H1 (cell line): ENCODE data around the gene TGFBR1. TPM values are rescaled to one million over a fixed set of nuclear protein-coding genes. Genes with fewer than 3 reads are reported as not detected.

ENCODE experiments used
- CTCF ChIA-PET: fragments of 300-600 bp; sonication (Branson Sonifier 250); formaldehyde crosslinking; loops from one replicate; lab custom pipeline; 2021; ENCODE audit not compliant: partially characterized antibody; lab: Charles Lee
- POLR2A ChIA-PET: fragments of 300-600 bp; sonication (Branson Sonifier 250); formaldehyde crosslinking; loops from one replicate; lab custom pipeline; 2021; ENCODE audit warnings: inconsistent platforms; ENCODE audit not compliant: partially characterized antibody; lab: Charles Lee
- DNase-seq, 2 experiments: peaks; one replicate each; pipeline versions ENCODE4 v3.0.0 to v3.0.0-alpha.2; 2010 to 2022; ENCODE audit warnings: low spot score in 2 of 2, low read depth in 1 of 2, mixed read lengths in 1 of 2
- FAIRE-seq: peaks from 2 replicates; lab custom pipeline; 2011; peaks lifted over from hg19 to GRCh38; lab: Jason Lieb, UNC
- H2AFZ ChIP-seq: 2 replicates; pipeline ENCODE4 v1.8.1; 2012; ENCODE audit warnings: low read length, inconsistent platforms
- H2AK5ac ChIP-seq: 2 replicates; pipeline ENCODE4 v1.6.1; 2013; ENCODE audit warnings: low read depth, low read length
- H2BK120ac ChIP-seq: replicated peaks from 2 replicates; pipeline ENCODE3; 2013; ENCODE audit warnings: low read depth, low read length, inconsistent platforms
- H2BK12ac ChIP-seq: 2 replicates; pipeline ENCODE4 v1.6.1; 2013; ENCODE audit warnings: low read depth, low read length
- H2BK15ac ChIP-seq: 2 replicates; pipeline ENCODE4 v1.6.1; 2013; ENCODE audit warnings: low read length
- H2BK20ac ChIP-seq: 2 replicates; pipeline ENCODE4 v1.6.1; 2013; ENCODE audit warnings: low read length
- H2BK5ac ChIP-seq: 2 replicates; pipeline ENCODE4 v1.6.1; 2013; ENCODE audit warnings: low read depth, low read length
- H3K14ac ChIP-seq: 2 replicates; pipeline ENCODE4 v1.6.1; 2013; ENCODE audit warnings: inconsistent platforms; ENCODE audit not compliant: insufficient read length
- H3K18ac ChIP-seq: 2 replicates; pipeline ENCODE4 v1.6.1; 2013; ENCODE audit warnings: low read length; ENCODE audit errors: extremely low read depth
- H3K23ac ChIP-seq: 2 replicates; pipeline ENCODE4 v1.6.1; 2013; ENCODE audit warnings: inconsistent platforms; ENCODE audit not compliant: insufficient read length
- H3K23me2 ChIP-seq: 2 replicates; pipeline ENCODE4 v1.6.1; 2013; ENCODE audit warnings: low read depth, low read length
- H3K27ac ChIP-seq: 2 replicates; pipeline ENCODE4 v1.6.1; 2011; ENCODE audit warnings: low read depth, low read length, inconsistent platforms
- H3K27me3 ChIP-seq, 4 experiments: replicated peaks in 1 of 4; 1 replicate in 1 of 4; 2 replicates in 3 of 4; pipeline versions ENCODE4 v1.6.1 to v1.8.1; 2011 to 2013; ENCODE audit warnings: low read length in 3 of 4, mild to moderate bottlenecking in 3 of 4, inconsistent platforms in 2 of 4, mixed read lengths in 2 of 4, moderate library complexity in 1 of 4; ENCODE audit not compliant: control insufficient read depth in 3 of 4, insufficient read depth in 3 of 4; ENCODE audit errors: extremely low read depth in 1 of 4
- H3K36me3 ChIP-seq, 4 experiments: 2 replicates each; pipeline versions ENCODE4 v1.6.1 to v1.8.1; 2011 to 2013; ENCODE audit warnings: mild to moderate bottlenecking in 4 of 4, low read length in 3 of 4, moderate library complexity in 2 of 4, control low read depth in 1 of 4, inconsistent platforms in 1 of 4; ENCODE audit not compliant: insufficient read depth in 4 of 4, control insufficient read depth in 2 of 4
- H3K4ac ChIP-seq: replicated peaks from 2 replicates; pipeline ENCODE3; 2013; ENCODE audit warnings: low read length, low read depth, mixed read lengths, inconsistent platforms; ENCODE audit not compliant: insufficient read length
- H3K4me1 ChIP-seq, 4 experiments: replicated peaks in 1 of 4; 1 replicate in 1 of 4; 2 replicates in 3 of 4; pipeline versions ENCODE4 v1.6.1 to v1.8.1; 2011 to 2013; ENCODE audit warnings: low read length in 3 of 4, inconsistent platforms in 2 of 4, mixed read lengths in 1 of 4; ENCODE audit not compliant: insufficient read depth in 4 of 4, control insufficient read depth in 3 of 4
- H3K4me2 ChIP-seq, 2 experiments: 2 replicates each; pipeline versions ENCODE4 v1.6.1 to v1.8.1; 2011 to 2013; ENCODE audit warnings: low read depth in 2 of 2, low read length in 2 of 2, control low read depth in 1 of 2, inconsistent platforms in 1 of 2, mild to moderate bottlenecking in 1 of 2; ENCODE audit not compliant: insufficient read depth in 1 of 2
- H3K4me3 ChIP-seq, 4 experiments: fragments of 200-600, 300-600 bp in 1 of 4; sonication (generic), shearing (Covaris generic), sonication (Bioruptor Twin) in 1 of 4; 2 replicates each; pipeline versions ENCODE4 v1.5.1 to v1.8.1; 2011 to 2016; ENCODE audit warnings: low read length in 4 of 4, low read depth in 3 of 4, control low read depth in 2 of 4, inconsistent platforms in 2 of 4, mild to moderate bottlenecking in 2 of 4, mixed read lengths in 1 of 4, moderate library complexity in 1 of 4; ENCODE audit not compliant: insufficient read depth in 2 of 4; ENCODE audit errors: extremely low read depth in 1 of 4
- H3K56ac ChIP-seq: replicated peaks from 2 replicates; pipeline ENCODE3; 2013; ENCODE audit warnings: low read depth, mild to moderate bottlenecking, mixed read lengths, low read length, inconsistent platforms; ENCODE audit not compliant: insufficient read length
- H3K79me1 ChIP-seq: 2 replicates; pipeline ENCODE4 v1.6.1; 2013; ENCODE audit warnings: low read depth, low read length, control low read depth
- H3K79me2 ChIP-seq, 2 experiments: 2 replicates each; pipeline versions ENCODE4 v1.6.1 to v1.8.1; 2012 to 2013; ENCODE audit warnings: low read length in 2 of 2, mild to moderate bottlenecking in 2 of 2, inconsistent platforms in 1 of 2; ENCODE audit not compliant: insufficient read depth in 2 of 2, control insufficient read depth in 1 of 2
- H3K9ac ChIP-seq, 4 experiments: replicated peaks in 1 of 4; 1 replicate in 1 of 4; 2 replicates in 3 of 4; pipeline versions ENCODE4 v1.6.1 to v1.8.1; 2011 to 2013; ENCODE audit warnings: low read depth in 3 of 4, low read length in 3 of 4, control low read depth in 2 of 4, mild to moderate bottlenecking in 2 of 4, moderate library complexity in 2 of 4, inconsistent platforms in 1 of 4; ENCODE audit errors: extremely low read depth in 1 of 4
- H3K9me3 ChIP-seq, 2 experiments: 2 replicates each; pipeline versions ENCODE4 v1.6.1 to v1.8.1; 2012 to 2013; ENCODE audit warnings: mild to moderate bottlenecking in 2 of 2, moderate library complexity in 2 of 2, control low read depth in 1 of 2, inconsistent platforms in 1 of 2, low read depth in 1 of 2, low read length in 1 of 2, mixed read lengths in 1 of 2; ENCODE audit not compliant: insufficient read depth in 2 of 2
- H4K20me1 ChIP-seq, 2 experiments: replicated peaks in 1 of 2; 2 replicates each; pipeline versions ENCODE3 to v1.8.1; 2011 to 2013; ENCODE audit warnings: inconsistent platforms in 2 of 2, low read length in 2 of 2, mild to moderate bottlenecking in 1 of 2; ENCODE audit not compliant: insufficient read depth in 2 of 2, control insufficient read depth in 1 of 2
- H4K5ac ChIP-seq: 2 replicates; pipeline ENCODE4 v1.6.1; 2013; ENCODE audit warnings: low read length, low read depth, mixed read lengths, inconsistent platforms; ENCODE audit not compliant: insufficient read length
- H4K8ac ChIP-seq: 2 replicates; pipeline ENCODE4 v1.8.0; 2013; ENCODE audit warnings: mild to moderate bottlenecking, moderate library complexity, low read length, inconsistent platforms; ENCODE audit not compliant: insufficient read depth; ENCODE audit errors: extremely low read depth
- H4K91ac ChIP-seq: replicated peaks from 2 replicates; pipeline ENCODE3; 2013; ENCODE audit warnings: low read length, mixed read lengths, inconsistent platforms; ENCODE audit not compliant: insufficient read length
- ASH2L ChIP-seq: fragments of 200-600, 300-600 bp; sonication (generic); IDR thresholded peaks from one replicate; pipeline ENCODE4 v1.7.1; 2017; ENCODE audit warnings: low read length
- CHD1 ChIP-seq: IDR thresholded peaks from 2 replicates; pipeline ENCODE4 v1.6.1; 2012; ENCODE audit warnings: low read depth, low read length, improper control_type of control experiment
- GTF2F1 ChIP-seq: IDR thresholded peaks from 2 replicates; pipeline ENCODE4 v1.6.1; 2012; ENCODE audit warnings: low read depth, low read length, improper control_type of control experiment, borderline replicate concordance
- HDAC6 ChIP-seq: IDR thresholded peaks from one replicate; pipeline ENCODE4 v1.7.1; 2012; ENCODE audit warnings: low read depth, mild to moderate bottlenecking, inconsistent platforms, low read length, moderate library complexity
- MAFK ChIP-seq: IDR thresholded peaks from 2 replicates; pipeline ENCODE4 v1.6.1; 2012; ENCODE audit warnings: low read depth, mild to moderate bottlenecking, improper control_type of control experiment, low read length
- NANOG ChIP-seq: IDR thresholded peaks from 2 replicates; pipeline ENCODE4 v1.6.1; 2011; ENCODE audit warnings: low read length, low read depth, mild to moderate bottlenecking, inconsistent platforms; ENCODE audit not compliant: insufficient read depth, poor library complexity, severe bottlenecking
- NRF1 ChIP-seq: IDR thresholded peaks from 2 replicates; pipeline ENCODE4 v1.6.1; 2011; ENCODE audit warnings: mild to moderate bottlenecking, low read depth, low read length, improper control_type of control experiment
- SP1 ChIP-seq: IDR thresholded peaks from 2 replicates; pipeline ENCODE4 v1.6.1; 2011; ENCODE audit warnings: low read depth, low read length
- SUZ12 ChIP-seq: fragments of 200-600 bp; sonication (generic); IDR thresholded peaks from 2 replicates; pipeline ENCODE4 v1.6.1; 2012; ENCODE audit warnings: mild to moderate bottlenecking, inconsistent platforms, low read length, moderate library complexity, mixed read lengths
- TEAD4 ChIP-seq: IDR thresholded peaks from 2 replicates; pipeline ENCODE4 v1.6.1; 2012; ENCODE audit warnings: low read depth, low read length, inconsistent platforms, mixed read lengths
- ZNF274 ChIP-seq: IDR thresholded peaks from 2 replicates; pipeline ENCODE4 v1.7.0; 2012; ENCODE audit warnings: low read length, borderline replicate concordance; ENCODE audit errors: extremely low read depth
- WGBS, 2 experiments: shearing (Covaris generic) in 1 of 2; methylation state at CpG; one replicate each; pipeline versions ENCODE4 v1.1.6 to v1.1.7; 2013 to 2015; ENCODE audit warnings: low lambda C conversion rate in 2 of 2, mixed read lengths in 2 of 2, inconsistent platforms in 1 of 2, low coverage in 1 of 2, missing lambda C conversion rate in 1 of 2; ENCODE audit not compliant: insufficient replicate concordance in 2 of 2, insufficient coverage in 1 of 2, insufficient read length in 1 of 2; ENCODE audit errors: extremely low coverage in 1 of 2, missing lambda C conversion rate in 1 of 2; 5-methylcytosine and 5-hydroxymethylcytosine counted together
- polyA plus RNA-seq, 7 experiments: library from polyadenylated mRNA; depleted of rRNA in 3 of 7; stranded (reverse) in 5 of 7; unstranded in 2 of 7; fragments of >200 nt in 5 of 7; fragments of 200-250 nt in 2 of 7; gene quantifications; 1 replicate in 5 of 7; 2 replicates in 1 of 7; 4 replicates in 1 of 7; pipeline versions ENCODE4 v1.2.1 to v1.2.3, GENCODE V29; 2011 to 2013; ENCODE audit warnings: missing spikeins in 2 of 7, mixed read lengths in 2 of 7
- total RNA-seq: library from RNA; stranded (reverse); fragmentation: NEBNext Ultra II Directional; extraction: Animal tissue kit (Norgen Biotek cat#: 25700); gene quantifications from 2 replicates; pipeline ENCODE4 v1.2.1, GENCODE V29; 2021
- TF ChIP-seq, protein P1 (sequence below), 3 experiments: IDR thresholded peaks; 1 replicate in 2 of 3; 2 replicates in 1 of 3; pipeline versions ENCODE4 v1.5.1 to v1.6.1; 2011; ENCODE audit warnings: low read length in 3 of 3, mild to moderate bottlenecking in 3 of 3, inconsistent platforms in 2 of 3, low read depth in 1 of 3, moderate library complexity in 1 of 3; ENCODE audit not compliant: insufficient read depth in 1 of 3; ENCODE audit errors: control extremely low read depth in 1 of 3

Gene TGFBR1
- total and polyA plus RNA-seq, 2 of the 8 experiments (the other 6 are each of a cell fraction or from before 2014, with no cell fraction given): 16.8 to 52.4 TPM

DNA sequence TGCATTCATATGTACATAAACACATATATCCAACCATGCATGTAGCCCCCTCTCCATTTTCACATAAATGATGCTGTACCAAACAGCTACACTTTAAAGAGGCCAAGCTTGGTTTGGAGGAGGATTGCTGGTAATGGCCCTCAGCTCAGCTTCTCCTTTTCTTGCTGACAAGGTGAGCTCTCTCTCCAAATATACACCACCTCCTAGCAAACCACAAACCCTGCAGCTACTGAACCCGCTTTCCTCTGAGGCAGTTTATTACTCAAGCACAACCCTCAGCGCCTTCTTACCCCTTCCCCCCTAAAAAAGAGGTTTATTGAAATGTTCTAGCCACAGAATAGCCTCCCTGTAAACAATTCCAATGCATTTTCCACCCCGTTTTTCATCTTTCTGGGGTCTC lies 62.8 kb downstream of the TGFBR1 start:
- H2BK15ac ChIP-seq: no peak overlapping the region
- H3K79me1 ChIP-seq: no peaks in the 10 kb centered on the region

More for the DNA sequence above, 62.8 kb downstream of the TGFBR1 start:
- 81% methylated on average over 3 of the region's 3 CpGs; no CpG with 5 or more reads in 1 of the 2 experiments for WGBS, 2 experiments
- Histone ChIP-seq H3K23me2 (peaks cover 4% of the 10 kb centered on the region; the same call in 1 of the 2 replicates), H4K8ac (no peak overlapping the region), H3K9ac (no peak overlapping the region), H3K27me3 (no peaks in the 10 kb centered on the region; a peak in 1 of 7 replicates), H3K36me3 (no peaks in the 10 kb centered on the region; a peak in 1 of 8 replicates), H3K4me1 (peaks cover 9 to 27% (median 15%) of the 10 kb centered on the region in 4 experiments), H2BK120ac (no peak overlapping the region), H3K4me3 (no peak overlapping the region), H3K56ac (no peak overlapping the region), H3K18ac (no peak overlapping the region), H3K27ac (no peak overlapping the region), H4K5ac (no peak overlapping the region), H3K9me3 (no peaks in the 10 kb centered on the region), H3K4me2 (no peak overlapping the region), H2BK20ac (no peak overlapping the region), H2BK12ac (no peak overlapping the region), H3K79me2 (no peaks in the 10 kb centered on the region), H3K23ac (no peak overlapping the region), H2AFZ (no peak overlapping the region), H2AK5ac (no peak overlapping the region), H3K4ac (no peak overlapping the region), H2BK5ac (no peak overlapping the region), H3K14ac (no peak overlapping the region), H4K91ac (no peak overlapping the region), H4K20me1 (no peaks in the 10 kb centered on the region)
- FAIRE-seq (no peak), DNase-seq (no peak)
- ChIA-PET CTCF (interaction anchor here (0.6 to 1.7 kb wide), 9 partner anchors 9 to 98 kb away, joined by 3 to 6 read pairs (median 3); no protein-coding TSS in a partner anchor), POLR2A (interaction anchor here (1.3 to 2.0 kb wide), 2 partner anchors 9 to 17 kb away, joined by 5 read pairs; no protein-coding TSS in a partner anchor)
- TF ChIP-seq ZNF274 (no peak), CHD1 (no peak), GTF2F1 (no peak), NRF1 (no peak), MAFK (no peak), NANOG (no peak), HDAC6 (no peak), SUZ12 (no peak), ASH2L (no peak), SP1 (no peak), TEAD4 (no peak)
- TF ChIP-seq, protein P1, sequence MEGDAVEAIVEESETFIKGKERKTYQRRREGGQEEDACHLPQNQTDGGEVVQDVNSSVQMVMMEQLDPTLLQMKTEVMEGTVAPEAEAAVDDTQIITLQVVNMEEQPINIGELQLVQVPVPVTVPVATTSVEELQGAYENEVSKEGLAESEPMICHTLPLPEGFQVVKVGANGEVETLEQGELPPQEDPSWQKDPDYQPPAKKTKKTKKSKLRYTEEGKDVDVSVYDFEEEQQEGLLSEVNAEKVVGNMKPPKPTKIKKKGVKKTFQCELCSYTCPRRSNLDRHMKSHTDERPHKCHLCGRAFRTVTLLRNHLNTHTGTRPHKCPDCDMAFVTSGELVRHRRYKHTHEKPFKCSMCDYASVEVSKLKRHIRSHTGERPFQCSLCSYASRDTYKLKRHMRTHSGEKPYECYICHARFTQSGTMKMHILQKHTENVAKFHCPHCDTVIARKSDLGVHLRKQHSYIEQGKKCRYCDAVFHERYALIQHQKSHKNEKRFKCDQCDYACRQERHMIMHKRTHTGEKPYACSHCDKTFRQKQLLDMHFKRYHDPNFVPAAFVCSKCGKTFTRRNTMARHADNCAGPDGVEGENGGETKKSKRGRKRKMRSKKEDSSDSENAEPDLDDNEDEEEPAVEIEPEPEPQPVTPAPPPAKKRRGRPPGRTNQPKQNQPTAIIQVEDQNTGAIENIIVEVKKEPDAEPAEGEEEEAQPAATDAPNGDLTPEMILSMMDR (IDR thresholded peaks at IDR 0.05; ENCODE audit: control extremely low read depth in 1 of 3, insufficient read depth in 1 of 3, low read depth in 1 of 3, low read length in 3 of 3): no peak
